B cell (primary cell): ENCODE measurements around the gene POU2AF2. TPM values are rescaled to one million over a fixed set of nuclear protein-coding genes. Genes with fewer than 3 reads are reported as not detected.

Source experiments
- ATAC-seq: fragments of 200-7000 bp; cut with Tn5 transposase; one replicate; pipeline ENCODE4 v1.10.0; 2021; ENCODE audit warnings: low read depth, mild to moderate bottlenecking, moderate number of reproducible peaks, moderate library complexity
- CTCF ChIA-PET: fragments of 350-600 bp; sonication (Branson Sonifier 250); formaldehyde crosslinking; loops from one replicate; lab custom pipeline; 2021; ENCODE audit warnings: antibody characterized with exemption, inconsistent platforms; lab: Charles Lee
- POLR2A ChIA-PET: fragments of 350-600 bp; sonication (Branson Sonifier 250); formaldehyde crosslinking; loops from one replicate; lab custom pipeline; 2021; ENCODE audit warnings: antibody characterized with exemption; lab: Charles Lee
- DNase-seq: peaks from one replicate; pipeline ENCODE4 v3.0.0; 2013
- H2AFZ ChIP-seq: 2 replicates; pipeline ENCODE4 v1.6.1; 2012; ENCODE audit warnings: mild to moderate bottlenecking, low read depth, low read length; ENCODE audit not compliant: insufficient read depth, poor library complexity, severe bottlenecking
- H3K27ac ChIP-seq, 2 donors: 1 replicate in 1 of 2; 2 replicates in 1 of 2; pipeline ENCODE4 v1.5.1; 2012 to 2013; ENCODE audit warnings: low read length in 2 of 2, mild to moderate bottlenecking in 2 of 2, moderate library complexity in 1 of 2
- H3K27me3 ChIP-seq, 4 experiments: fragments of 200-600 bp in 1 of 4; sonication (generic) in 1 of 4; replicated peaks in 1 of 4; 1 replicate in 2 of 4; 2 replicates in 2 of 4; pipeline versions ENCODE4 v1.6.1 to v1.7.0; 2013 to 2016; ENCODE audit warnings: low read length in 3 of 4, mild to moderate bottlenecking in 2 of 4, mixed read lengths in 1 of 4, moderate library complexity in 1 of 4; ENCODE audit not compliant: insufficient read depth in 4 of 4, control insufficient read depth in 3 of 4; ENCODE audit errors: control extremely low read depth in 1 of 4
- H3K36me3 ChIP-seq, 2 experiments: replicated peaks in 1 of 2; 1 replicate in 1 of 2; 2 replicates in 1 of 2; pipeline versions ENCODE4 v1.6.1 to v1.7.1; 2013; ENCODE audit warnings: low read length in 1 of 2; ENCODE audit not compliant: insufficient read depth in 2 of 2, control insufficient read depth in 1 of 2; ENCODE audit errors: control extremely low read depth in 1 of 2, extremely low read depth in 1 of 2
- H3K4me1 ChIP-seq, 2 donors: fragments of 200-600 bp in 1 of 2; sonication (generic) in 1 of 2; 1 replicate in 1 of 2; 2 replicates in 1 of 2; pipeline versions ENCODE4 v1.5.1 to v1.6.1; 2013 to 2017; ENCODE audit warnings: low read length in 2 of 2; ENCODE audit not compliant: control insufficient read depth in 2 of 2, insufficient read depth in 2 of 2
- H3K4me2 ChIP-seq: replicated peaks from 2 replicates; pipeline ENCODE3; 2012; ENCODE audit warnings: mild to moderate bottlenecking, low read depth, low read length; ENCODE audit not compliant: poor library complexity, severe bottlenecking
- H3K4me3 ChIP-seq, 5 experiments: fragments of 200-600 bp in 1 of 5; sonication (generic) in 1 of 5; 1 replicate in 3 of 5; 2 replicates in 2 of 5; pipeline versions ENCODE4 v1.5.1 to v1.7.0; 2011 to 2016; ENCODE audit warnings: low read length in 4 of 5, mild to moderate bottlenecking in 4 of 5, low read depth in 2 of 5, control low read depth in 1 of 5, moderate library complexity in 1 of 5; ENCODE audit not compliant: insufficient read depth in 1 of 5; ENCODE audit errors: control extremely low read depth in 1 of 5, extremely low read depth in 1 of 5
- H3K79me2 ChIP-seq: fragments of 200-600 bp; sonication (generic); one replicate; pipeline ENCODE4 v1.6.0; 2016; ENCODE audit warnings: low read length; ENCODE audit not compliant: control insufficient read depth, insufficient read depth
- H3K9ac ChIP-seq: fragments of 200-600 bp; sonication (generic); 2 replicates; pipeline ENCODE4 v1.6.1; 2017; ENCODE audit warnings: mild to moderate bottlenecking, low read length, moderate library complexity
- H3K9me3 ChIP-seq, 3 donors: one replicate each; pipeline versions ENCODE4 v1.6.1 to v1.7.1; 2013; ENCODE audit warnings: low read length in 2 of 3; ENCODE audit not compliant: control insufficient read depth in 2 of 3, insufficient read depth in 1 of 3; ENCODE audit errors: control extremely low read depth in 1 of 3
- H4K20me1 ChIP-seq: 2 replicates; pipeline ENCODE4 v1.6.0; 2012; ENCODE audit warnings: mild to moderate bottlenecking, low read length; ENCODE audit not compliant: insufficient read depth, control insufficient read depth, poor library complexity, severe bottlenecking
- H3K27ac Mint-ChIP-seq: one replicate; pipeline ENCODE4 v1.8.0; 2021; ENCODE audit warnings: mixed read lengths
- H3K27me3 Mint-ChIP-seq: one replicate; pipeline ENCODE4 v1.8.0; 2021; ENCODE audit warnings: mixed read lengths
- H3K4me1 Mint-ChIP-seq: one replicate; pipeline ENCODE4 v1.8.0; 2021; ENCODE audit warnings: mixed read lengths
- H3K4me3 Mint-ChIP-seq: one replicate; pipeline ENCODE4 v1.8.0; 2021; ENCODE audit warnings: mixed read lengths
- H3K9me3 Mint-ChIP-seq: one replicate; pipeline ENCODE4 v1.8.0; 2022; ENCODE audit warnings: mixed read lengths; ENCODE audit not compliant: insufficient read depth
- EZH2 ChIP-seq: IDR thresholded peaks from 2 replicates; pipeline ENCODE4 v1.6.1; 2012; ENCODE audit warnings: borderline replicate concordance, low read depth, mild to moderate bottlenecking, moderate library complexity, low read length; ENCODE audit not compliant: insufficient read depth, poor library complexity, severe bottlenecking
- WGBS: methylation state at CpG from one replicate; pipeline ENCODE4 v1.1.5; 2013; ENCODE audit warnings: missing lambda C conversion rate; ENCODE audit not compliant: insufficient coverage; 5-methylcytosine and 5-hydroxymethylcytosine counted together
- intact Hi-C: fragments of 100-400 bp; cut with micrococcal nuclease; formaldehyde crosslinking; loops from one replicate; pipeline ENCODE4 v1.10.0; 2022
- polyA plus RNA-seq: library from polyadenylated mRNA; depleted of rRNA; stranded (reverse); fragments of >200 nt; gene quantifications from 2 replicates; pipeline ENCODE4 v1.2.3, GENCODE V29; 2012
- total RNA-seq, 2 donors: library from RNA; stranded (reverse); fragments of 120-200 nt in 1 of 2; gene quantifications; 1 replicate in 1 of 2; 2 replicates in 1 of 2; pipeline versions ENCODE4 v1.2.3 to v1.2.4, GENCODE V29; 2013 to 2022
- TF ChIP-seq, protein P1 (sequence below): fragments of 200-600 bp; IDR thresholded peaks from one replicate; pipeline ENCODE4 v1.8.0; 2022; ENCODE audit warnings: antibody characterized with exemption, mild to moderate bottlenecking

Gene POU2AF2
- total and polyA plus RNA-seq, 2 donors (not counting 1 experiment from before 2014, with no cell fraction given), result not detected

DNA sequence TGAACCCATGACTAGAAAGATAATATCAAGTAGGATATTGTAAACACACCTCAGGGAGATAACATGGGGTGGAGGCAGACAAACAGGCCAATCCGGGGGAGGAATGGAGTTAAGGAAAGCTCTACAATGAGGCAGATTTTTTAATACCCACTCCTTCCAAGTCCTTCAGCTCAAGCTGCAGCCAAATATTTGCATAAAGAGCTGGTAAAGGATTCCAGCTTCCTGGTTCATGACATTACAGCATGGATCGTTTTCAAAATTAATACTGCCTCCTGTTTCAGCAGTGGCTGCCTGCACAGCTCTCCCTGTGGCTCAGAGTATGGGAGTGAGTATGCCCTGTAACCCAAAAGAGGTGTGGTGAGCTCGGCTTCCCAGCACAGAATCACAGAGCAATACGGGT lies 57.9 kb downstream of the POU2AF2 start:
- Histone ChIP-seq H4K20me1 (no peaks in the 10 kb centered on the region), H3K27ac (no peak overlapping the region), H3K4me3 (no peak overlapping the region), H3K36me3 (peaks cover 0 to 3% of the 10 kb centered on the region in 2 experiments), H3K4me2 (no peak overlapping the region), H3K79me2 (no peaks in the 10 kb centered on the region), H3K27me3 (peaks cover 0 to 15% (median 4%) of the 10 kb centered on the region in 4 experiments), H3K9ac (no peak overlapping the region), H2AFZ (no peak overlapping the region), H3K4me1 (peaks cover 28 to 41% of the 10 kb centered on the region in 2 donors), H3K9me3 (no peaks in the 10 kb centered on the region)
- no CpG with 5 or more reads among the region's 4 CpGs for WGBS
- no peak for TF ChIP-seq EZH2
- TF ChIP-seq, protein P1, sequence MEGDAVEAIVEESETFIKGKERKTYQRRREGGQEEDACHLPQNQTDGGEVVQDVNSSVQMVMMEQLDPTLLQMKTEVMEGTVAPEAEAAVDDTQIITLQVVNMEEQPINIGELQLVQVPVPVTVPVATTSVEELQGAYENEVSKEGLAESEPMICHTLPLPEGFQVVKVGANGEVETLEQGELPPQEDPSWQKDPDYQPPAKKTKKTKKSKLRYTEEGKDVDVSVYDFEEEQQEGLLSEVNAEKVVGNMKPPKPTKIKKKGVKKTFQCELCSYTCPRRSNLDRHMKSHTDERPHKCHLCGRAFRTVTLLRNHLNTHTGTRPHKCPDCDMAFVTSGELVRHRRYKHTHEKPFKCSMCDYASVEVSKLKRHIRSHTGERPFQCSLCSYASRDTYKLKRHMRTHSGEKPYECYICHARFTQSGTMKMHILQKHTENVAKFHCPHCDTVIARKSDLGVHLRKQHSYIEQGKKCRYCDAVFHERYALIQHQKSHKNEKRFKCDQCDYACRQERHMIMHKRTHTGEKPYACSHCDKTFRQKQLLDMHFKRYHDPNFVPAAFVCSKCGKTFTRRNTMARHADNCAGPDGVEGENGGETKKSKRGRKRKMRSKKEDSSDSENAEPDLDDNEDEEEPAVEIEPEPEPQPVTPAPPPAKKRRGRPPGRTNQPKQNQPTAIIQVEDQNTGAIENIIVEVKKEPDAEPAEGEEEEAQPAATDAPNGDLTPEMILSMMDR, result no peak
- no peak overlapping the region for H3K27ac Mint-ChIP-seq
- POLR2A ChIA-PET, result interaction anchor here (1.1 kb wide), 1 partner anchor 120 kb away, joined by 4 read pairs; no protein-coding TSS in a partner anchor
- intact Hi-C loops, result no loop called here
- DNase-seq, result no peak
- peaks cover 29% of the 10 kb centered on the region for H3K4me1 Mint-ChIP-seq
- CTCF ChIA-PET, result interaction anchor here (0.9 to 3.8 kb wide), 4 partner anchors 20 to 133 kb away, joined by 3 to 21 read pairs (median 4); no protein-coding TSS in a partner anchor
- peaks cover under 1% of the 10 kb centered on the region for H3K27me3 Mint-ChIP-seq
- no peaks in the 10 kb centered on the region for H3K9me3 Mint-ChIP-seq
- H3K4me3 Mint-ChIP-seq, result no peak overlapping the region
- ATAC-seq, result no peak

DNA sequence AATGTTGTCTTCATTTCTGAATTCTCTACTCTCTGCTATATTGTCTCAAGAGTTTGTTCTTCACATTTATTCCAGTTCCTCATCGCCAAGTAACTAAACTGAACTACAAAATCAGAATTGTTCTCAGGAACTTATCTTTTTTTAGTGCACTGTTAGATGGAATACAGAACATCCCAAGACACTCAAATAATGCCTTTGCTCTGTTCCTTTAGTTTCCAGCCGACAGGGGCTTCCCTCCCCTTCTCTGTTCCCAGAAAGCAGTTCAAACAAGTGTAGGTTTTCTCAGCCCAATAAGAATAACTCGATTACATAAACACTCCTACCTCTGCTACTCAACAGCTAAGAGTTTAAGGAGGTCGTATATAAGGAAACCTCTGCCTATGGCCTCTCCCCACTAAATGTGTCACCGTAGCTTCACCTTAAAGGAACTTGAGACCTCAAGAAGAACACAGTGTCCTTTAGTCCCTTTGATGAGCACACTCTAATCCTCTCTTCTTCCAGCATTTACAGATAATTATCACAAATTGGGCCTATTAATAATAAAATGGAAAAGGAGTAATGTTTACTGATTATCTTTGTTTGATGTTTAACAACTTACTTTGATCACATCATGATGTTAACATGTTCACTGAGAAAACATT lies 59.8 kb downstream of the POU2AF2 start:
- H3K27ac Mint-ChIP-seq, result peak overlapping the region; percentile 32

More for the DNA sequence above, 59.8 kb downstream of the POU2AF2 start:
- ChIA-PET CTCF (interaction anchor here (3.8 kb wide), 1 partner anchor 117 kb away, joined by 21 read pairs; no protein-coding TSS in a partner anchor), POLR2A (no interaction called here)
- TF ChIP-seq, protein P1, result no peak
- no peak for TF ChIP-seq EZH2
- H3K9me3 ChIP-seq, result no peaks in the 10 kb centered on the region
- H3K27me3 Mint-ChIP-seq, result no peaks in the 10 kb centered on the region
- DNase-seq (no peak), ATAC-seq (no peak)
- no peak overlapping the region for H2AFZ ChIP-seq
- intact Hi-C loops, result loop anchor here (5.0 kb wide), 1 partner anchor 42 kb away; no protein-coding TSS in a partner anchor
- H3K4me2 ChIP-seq, result no peak overlapping the region
- H4K20me1 ChIP-seq, result no peaks in the 10 kb centered on the region
- H3K36me3 ChIP-seq, result peaks cover 0 to 3% of the 10 kb centered on the region in 2 experiments
- no peak overlapping the region for H3K4me3 ChIP-seq
- WGBS, result 92% methylated on average over 3 of the region's 5 CpGs
- H3K27ac ChIP-seq, result no peak overlapping the region
- no peaks in the 10 kb centered on the region for H3K9me3 Mint-ChIP-seq
- peaks cover 22 to 26% of the 10 kb centered on the region in 2 donors for H3K4me1 ChIP-seq
- no peak overlapping the region for H3K9ac ChIP-seq
- no peaks in the 10 kb centered on the region for H3K79me2 ChIP-seq
- H3K4me1 Mint-ChIP-seq, result peaks cover 28% of the 10 kb centered on the region
- peaks cover 0 to 4% (median 2%) of the 10 kb centered on the region in 4 experiments for H3K27me3 ChIP-seq
- H3K4me3 Mint-ChIP-seq, result no peak overlapping the region
